Activated naive CD8-positive, alpha-beta T cell treated with anti-CD3 and anti-CD28 coated beads for 36 hours (primary cell): ENCODE measurements around the gene RNF220. TPM values are rescaled to one million over a fixed set of nuclear protein-coding genes. Genes with fewer than 3 reads are reported as not detected.
A peak's percentile ranks its signal among the peaks of the same experiment; 100 is the strongest.

Source experiments
- DNase-seq: peaks from one replicate; pipeline ENCODE4 v3.0.0; 2021
- H3K27ac Mint-ChIP-seq: one replicate; pipeline ENCODE4 v1.8.0; 2022; ENCODE audit warnings: mild to moderate bottlenecking, moderate library complexity, mixed read lengths
- H3K27me3 Mint-ChIP-seq: one replicate; pipeline ENCODE4 v1.8.0; 2022; ENCODE audit warnings: mild to moderate bottlenecking, mixed read lengths
- H3K36me3 Mint-ChIP-seq: one replicate; pipeline ENCODE4 v1.8.0; 2021; ENCODE audit warnings: mild to moderate bottlenecking, mixed read lengths
- H3K4me1 Mint-ChIP-seq: one replicate; pipeline ENCODE4 v1.8.0; 2021; ENCODE audit warnings: mixed read lengths
- H3K4me3 Mint-ChIP-seq: one replicate; pipeline ENCODE4 v1.8.0; 2022; ENCODE audit warnings: mild to moderate bottlenecking, moderate library complexity, mixed read lengths
- H3K9me3 Mint-ChIP-seq: one replicate; pipeline ENCODE4 v1.8.0; 2022; ENCODE audit warnings: mixed read lengths
- total RNA-seq, 2 experiments: library from RNA; stranded (reverse); gene quantifications; one replicate each; pipeline ENCODE4 v1.2.3, GENCODE V29; 2021

The RNF220 gene
- total RNA-seq, 2 experiments from 2014 or later: 99.0 to 108 TPM

- no peaks in the 10 kb centered on the region for H3K9me3 Mint-ChIP-seq
- DNase-seq: no peak
- no peaks in the 10 kb centered on the region for H3K36me3 Mint-ChIP-seq
- no peaks in the 10 kb centered on the region for H3K27me3 Mint-ChIP-seq
- H3K27ac Mint-ChIP-seq: no peak overlapping the region
- no peak overlapping the region for H3K4me3 Mint-ChIP-seq
- no peaks in the 10 kb centered on the region for H3K4me1 Mint-ChIP-seq
Observed at GRCh38 chr1:44648529-44649250, 243.6 kb downstream of the RNF220 start.

- H3K27ac Mint-ChIP-seq: no peak overlapping the region
- no peaks in the 10 kb centered on the region for H3K9me3 Mint-ChIP-seq
Observed at GRCh38 chr1:44649788-44650158, 244.7 kb downstream of the RNF220 start.

GRCh38 chr1:44650159-44650831 is 245.2 kb downstream of the RNF220 start:
- H3K4me1 Mint-ChIP-seq: no peaks in the 10 kb centered on the region
- H3K4me3 Mint-ChIP-seq: no peak overlapping the region
- no peaks in the 10 kb centered on the region for H3K27me3 Mint-ChIP-seq
- no peak overlapping the region for H3K27ac Mint-ChIP-seq
- H3K36me3 Mint-ChIP-seq: no peaks in the 10 kb centered on the region
- no peaks in the 10 kb centered on the region for H3K9me3 Mint-ChIP-seq
- DNase-seq: no peak

More at GRCh38 chr1:44649788-44650158, 244.7 kb downstream of the RNF220 start:
- no peaks in the 10 kb centered on the region for H3K4me1 Mint-ChIP-seq
- no peak overlapping the region for H3K4me3 Mint-ChIP-seq
- no peaks in the 10 kb centered on the region for H3K27me3 Mint-ChIP-seq
- no peak for DNase-seq
- no peaks in the 10 kb centered on the region for H3K36me3 Mint-ChIP-seq

GRCh38 chr1:44651069-44651468 is 246.0 kb downstream of the RNF220 start:
- peak overlapping the region; percentile 1 for H3K27ac Mint-ChIP-seq
- no peaks in the 10 kb centered on the region for H3K27me3 Mint-ChIP-seq
- H3K4me1 Mint-ChIP-seq: no peaks in the 10 kb centered on the region
- DNase-seq: no peak
- no peak overlapping the region for H3K4me3 Mint-ChIP-seq
- H3K9me3 Mint-ChIP-seq: no peaks in the 10 kb centered on the region
- no peaks in the 10 kb centered on the region for H3K36me3 Mint-ChIP-seq

GRCh38 chr1:44652445-44653106 is 247.5 kb downstream of the RNF220 start:
- no peaks in the 10 kb centered on the region for H3K27me3 Mint-ChIP-seq
- no peaks in the 10 kb centered on the region for H3K9me3 Mint-ChIP-seq
- peak overlapping the region; percentile 17 for H3K27ac Mint-ChIP-seq
- no peaks in the 10 kb centered on the region for H3K4me1 Mint-ChIP-seq
- H3K4me3 Mint-ChIP-seq: no peak overlapping the region
- H3K36me3 Mint-ChIP-seq: no peaks in the 10 kb centered on the region
- DNase-seq: peak; percentile 72

- Mint-ChIP-seq H3K9me3 (no peaks in the 10 kb centered on the region), H3K27me3 (no peaks in the 10 kb centered on the region), H3K4me3 (no peak overlapping the region), H3K27ac (no peak overlapping the region), H3K36me3 (no peaks in the 10 kb centered on the region), H3K4me1 (no peaks in the 10 kb centered on the region)
- DNase-seq: no peak
Observed at GRCh38 chr1:44653107-44653964, 248.3 kb downstream of the RNF220 start.

- Mint-ChIP-seq H3K4me1 (no peaks in the 10 kb centered on the region), H3K4me3 (no peak overlapping the region), H3K27me3 (no peaks in the 10 kb centered on the region), H3K27ac (no peak overlapping the region), H3K36me3 (no peaks in the 10 kb centered on the region), H3K9me3 (no peaks in the 10 kb centered on the region)
- DNase-seq: no peak
Observed at GRCh38 chr1:44654621-44655187, 249.6 kb downstream of the RNF220 start.

GRCh38 chr1:44655609-44656008 is 250.6 kb downstream of the RNF220 start:
- Mint-ChIP-seq H3K4me1 (no peaks in the 10 kb centered on the region), H3K9me3 (no peaks in the 10 kb centered on the region), H3K4me3 (no peak overlapping the region), H3K27ac (no peak overlapping the region), H3K36me3 (no peaks in the 10 kb centered on the region), H3K27me3 (no peaks in the 10 kb centered on the region)
- DNase-seq: peak; percentile 17

GRCh38 chr1:44659566-44659965 is 254.5 kb downstream of the RNF220 start:
- no peak overlapping the region for H3K27ac Mint-ChIP-seq
- H3K4me3 Mint-ChIP-seq: no peak overlapping the region
- no peaks in the 10 kb centered on the region for H3K9me3 Mint-ChIP-seq
- DNase-seq: no peak
- H3K27me3 Mint-ChIP-seq: no peaks in the 10 kb centered on the region
- no peaks in the 10 kb centered on the region for H3K36me3 Mint-ChIP-seq
- H3K4me1 Mint-ChIP-seq: peaks cover 7% of the 10 kb centered on the region

GRCh38 chr1:44660176-44660575 is 255.1 kb downstream of the RNF220 start:
- no peaks in the 10 kb centered on the region for H3K9me3 Mint-ChIP-seq
- DNase-seq: no peak
- no peak overlapping the region for H3K4me3 Mint-ChIP-seq

GRCh38 chr1:44661781-44662682 is 257.0 kb downstream of the RNF220 start:
- no peaks in the 10 kb centered on the region for H3K27me3 Mint-ChIP-seq
- no peak for DNase-seq
- H3K9me3 Mint-ChIP-seq: no peaks in the 10 kb centered on the region
- no peaks in the 10 kb centered on the region for H3K36me3 Mint-ChIP-seq
- H3K27ac Mint-ChIP-seq: no peak overlapping the region
- H3K4me3 Mint-ChIP-seq: no peak overlapping the region
- peaks cover 17% of the 10 kb centered on the region for H3K4me1 Mint-ChIP-seq

More at GRCh38 chr1:44660176-44660575, 255.1 kb downstream of the RNF220 start:
- Mint-ChIP-seq H3K27me3 (no peaks in the 10 kb centered on the region), H3K4me1 (peaks cover 14% of the 10 kb centered on the region), H3K36me3 (no peaks in the 10 kb centered on the region), H3K27ac (no peak overlapping the region)

- Mint-ChIP-seq H3K27me3 (no peaks in the 10 kb centered on the region), H3K36me3 (no peaks in the 10 kb centered on the region), H3K4me1 (peaks cover 17% of the 10 kb centered on the region), H3K9me3 (no peaks in the 10 kb centered on the region), H3K27ac (no peak overlapping the region), H3K4me3 (no peak overlapping the region)
- no peak for DNase-seq
Observed at GRCh38 chr1:44662683-44663030, 257.6 kb downstream of the RNF220 start.

- H3K4me1 Mint-ChIP-seq: peaks cover 17% of the 10 kb centered on the region
- DNase-seq: no peak
- no peak overlapping the region for H3K27ac Mint-ChIP-seq
- no peaks in the 10 kb centered on the region for H3K36me3 Mint-ChIP-seq
- no peaks in the 10 kb centered on the region for H3K27me3 Mint-ChIP-seq
- no peak overlapping the region for H3K4me3 Mint-ChIP-seq
- H3K9me3 Mint-ChIP-seq: no peaks in the 10 kb centered on the region
Observed at GRCh38 chr1:44663417-44663816, 258.4 kb downstream of the RNF220 start.
